Skeletal muscle tissue (tissue), 4 donors: ENCODE data around the gene MMAB. TPM values are rescaled to one million over a fixed set of nuclear protein-coding genes. Genes with fewer than 3 reads are reported as not detected.

Source experiments
- H3K27ac ChIP-seq: one replicate; pipeline ENCODE4 v1.7.0; 2013; ENCODE audit warnings: mild to moderate bottlenecking, low read depth, low read length, inconsistent platforms
- H3K27me3 ChIP-seq, 3 donors: one replicate each; pipeline ENCODE4 v1.7.0; 2013; ENCODE audit warnings: low read length in 3 of 3; ENCODE audit not compliant: control insufficient read depth in 3 of 3, insufficient read depth in 3 of 3
- H3K36me3 ChIP-seq, 3 donors: one replicate each; pipeline ENCODE4 v1.7.0; 2013; ENCODE audit warnings: low read length in 3 of 3; ENCODE audit not compliant: control insufficient read depth in 3 of 3, insufficient read depth in 3 of 3
- H3K4me1 ChIP-seq, 3 donors: one replicate each; pipeline ENCODE4 v1.7.0; 2013; ENCODE audit warnings: low read length in 3 of 3, mild to moderate bottlenecking in 3 of 3; ENCODE audit not compliant: control insufficient read depth in 3 of 3, insufficient read depth in 3 of 3
- H3K4me3 ChIP-seq, 3 donors: one replicate each; pipeline ENCODE4 v1.7.0; 2013; ENCODE audit warnings: low read length in 3 of 3
- H3K9ac ChIP-seq, 3 donors: one replicate each; pipeline ENCODE4 v1.7.0; 2013; ENCODE audit warnings: low read length in 3 of 3, mild to moderate bottlenecking in 3 of 3, moderate library complexity in 2 of 3, low read depth in 1 of 3
- H3K9me3 ChIP-seq, 3 donors: one replicate each; pipeline ENCODE4 v1.7.0; 2013; ENCODE audit warnings: low read length in 3 of 3; ENCODE audit not compliant: control insufficient read depth in 3 of 3
- total RNA-seq: library from RNA; depleted of rRNA; stranded (reverse); fragments of >200 nt; gene quantifications from one replicate; pipeline ENCODE4 v1.2.3, GENCODE V29; 2014
- donor health status: Osteomylitis.

MMAB gene
- total RNA-seq, 1 donor from 2014 or later, result 18.3 TPM

DNA sequence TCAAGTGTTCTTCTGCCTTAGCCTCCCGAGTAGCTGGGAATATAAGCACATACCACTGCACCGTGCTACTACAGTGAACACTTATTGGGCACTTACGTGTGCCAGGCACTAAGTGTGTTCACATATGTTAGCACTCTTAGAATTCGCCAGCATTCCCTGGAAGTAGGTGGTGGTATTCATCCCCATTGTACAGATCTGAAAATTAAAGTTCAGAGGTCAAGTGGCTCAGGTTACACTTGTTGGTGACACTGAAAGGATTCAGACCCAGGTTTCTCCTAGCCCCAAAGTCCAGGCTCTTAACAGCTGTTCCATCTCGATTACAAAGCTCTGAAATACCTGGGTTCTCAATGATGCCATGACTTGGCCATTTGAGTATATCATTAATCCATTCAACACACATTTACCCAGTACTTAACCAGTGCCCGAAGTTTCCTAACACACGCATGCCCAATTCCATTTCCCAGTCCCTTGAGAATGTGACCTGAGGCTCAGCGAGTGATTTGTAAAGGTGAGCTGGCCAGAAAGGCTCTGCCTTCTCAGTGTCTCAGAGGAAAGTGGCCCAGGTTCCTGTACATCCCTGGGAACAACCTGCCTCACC lies 5.1 kb upstream of the MMAB start:
- no peaks in the 10 kb centered on the region for H3K9me3 ChIP-seq
- peaks cover 41 to 56% (median 52%) of the 10 kb centered on the region in 3 donors for H3K36me3 ChIP-seq
- no peak overlapping the region for H3K9ac ChIP-seq
- H3K4me3 ChIP-seq, result no peak overlapping the region
- H3K4me1 ChIP-seq, result peaks cover 10 to 16% (median 15%) of the 10 kb centered on the region in 3 donors
- H3K27ac ChIP-seq, result no peak overlapping the region
- H3K27me3 ChIP-seq, result no peaks in the 10 kb centered on the region

- H3K27me3 ChIP-seq, result no peaks in the 10 kb centered on the region
- no peak overlapping the region for H3K27ac ChIP-seq
- peaks cover 41 to 53% (median 52%) of the 10 kb centered on the region in 3 donors for H3K36me3 ChIP-seq
- H3K4me3 ChIP-seq, result no peak overlapping the region
- H3K9me3 ChIP-seq, result no peaks in the 10 kb centered on the region
- no peak overlapping the region for H3K9ac ChIP-seq
- peaks cover 17 to 24% (median 18%) of the 10 kb centered on the region in 3 donors for H3K4me1 ChIP-seq
Observed at GRCh38 chr12:109577311-109577710, 4.0 kb upstream of the MMAB start.

DNA sequence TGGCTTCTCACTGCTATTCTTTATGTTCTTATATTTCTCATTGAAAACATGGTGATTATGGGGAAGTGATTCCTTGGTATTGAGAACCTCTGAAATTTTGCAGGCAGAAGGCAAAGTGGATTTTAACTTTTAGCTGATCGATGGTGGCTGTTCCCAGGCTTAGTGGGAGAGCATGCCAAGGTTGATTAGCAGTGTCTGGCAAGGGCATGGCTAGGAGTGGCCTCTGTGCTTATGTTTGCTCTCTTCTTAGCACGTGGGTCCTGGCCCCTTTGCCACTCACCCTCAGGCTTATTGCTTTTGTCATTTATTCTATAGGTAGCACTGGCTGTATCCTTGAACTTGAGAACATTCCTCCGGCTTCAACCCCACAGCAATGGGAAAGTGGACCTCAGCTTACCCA lies 2.4 kb upstream of the MMAB start:
- no peaks in the 10 kb centered on the region for H3K9me3 ChIP-seq
- peaks cover 17 to 24% (median 18%) of the 10 kb centered on the region in 3 donors for H3K4me1 ChIP-seq
- no peaks in the 10 kb centered on the region for H3K27me3 ChIP-seq
- peaks cover 40 to 41% (median 40%) of the 10 kb centered on the region in 3 donors for H3K36me3 ChIP-seq
- H3K27ac ChIP-seq, result no peak overlapping the region
- H3K9ac ChIP-seq, result no peak overlapping the region
- no peak overlapping the region for H3K4me3 ChIP-seq

- peaks cover 17 to 24% (median 18%) of the 10 kb centered on the region in 3 donors for H3K4me1 ChIP-seq
- H3K9me3 ChIP-seq, result no peaks in the 10 kb centered on the region
- H3K27ac ChIP-seq, result peak overlapping the region; percentile 85
- H3K4me3 ChIP-seq, result peak overlapping the region; percentile 72 to 99 (median 93)
- peaks cover 30 to 39% (median 37%) of the 10 kb centered on the region in 3 donors for H3K36me3 ChIP-seq
- H3K9ac ChIP-seq, result peak overlapping the region; percentile 72 to 91 (median 89)
- no peaks in the 10 kb centered on the region for H3K27me3 ChIP-seq
Observed at GRCh38 chr12:109573914-109574244, 575 bp upstream of the MMAB start.

GRCh38 chr12:109572506-109572845 lies 828 bp downstream of the MMAB start:
- Histone ChIP-seq H3K36me3 (peaks cover 27 to 33% (median 32%) of the 10 kb centered on the region in 3 donors), H3K27me3 (no peaks in the 10 kb centered on the region), H3K27ac (peak overlapping the region; percentile 85), H3K4me3 (peak overlapping the region; percentile 84 to 99 (median 95)), H3K9ac (peak overlapping the region; percentile 82 to 90 (median 85)), H3K4me1 (peaks cover 17 to 24% (median 18%) of the 10 kb centered on the region in 3 donors), H3K9me3 (no peaks in the 10 kb centered on the region)

- Histone ChIP-seq H3K9me3 (no peaks in the 10 kb centered on the region), H3K27ac (no peak overlapping the region), H3K36me3 (peaks cover 26 to 37% (median 29%) of the 10 kb centered on the region in 3 donors), H3K9ac (no peak overlapping the region), H3K27me3 (no peaks in the 10 kb centered on the region), H3K4me1 (peaks cover 17 to 24% (median 18%) of the 10 kb centered on the region in 3 donors), H3K4me3 (no peak overlapping the region)
Observed at GRCh38 chr12:109571773-109572505, 1.4 kb downstream of the MMAB start.

DNA sequence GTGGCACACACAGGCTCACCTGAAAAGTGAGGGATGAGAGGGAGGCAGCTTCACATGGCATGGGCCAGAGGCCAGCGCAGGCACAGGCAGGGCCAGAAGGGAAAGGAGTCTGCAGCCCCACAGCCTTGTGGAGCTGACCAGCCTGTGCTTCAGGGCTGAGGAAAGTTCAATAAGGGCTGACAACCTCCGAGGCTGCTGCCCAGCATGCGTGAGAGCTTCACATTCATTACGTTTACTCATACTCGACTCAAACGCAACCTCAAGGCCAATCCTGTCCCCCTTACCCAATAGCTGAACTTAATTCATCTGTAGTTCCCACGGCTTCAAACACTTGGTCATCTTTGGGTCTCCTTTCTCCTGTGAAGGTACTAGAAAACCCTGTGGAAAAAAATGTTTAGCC lies 4.8 kb downstream of the MMAB start:
- no peaks in the 10 kb centered on the region for H3K27me3 ChIP-seq
- no peak overlapping the region for H3K9ac ChIP-seq
- peaks cover 8 to 13% (median 9%) of the 10 kb centered on the region in 3 donors for H3K4me1 ChIP-seq
- H3K27ac ChIP-seq, result no peak overlapping the region
- no peaks in the 10 kb centered on the region for H3K9me3 ChIP-seq
- H3K36me3 ChIP-seq, result peaks cover 28 to 53% (median 43%) of the 10 kb centered on the region in 3 donors
- no peak overlapping the region for H3K4me3 ChIP-seq

DNA sequence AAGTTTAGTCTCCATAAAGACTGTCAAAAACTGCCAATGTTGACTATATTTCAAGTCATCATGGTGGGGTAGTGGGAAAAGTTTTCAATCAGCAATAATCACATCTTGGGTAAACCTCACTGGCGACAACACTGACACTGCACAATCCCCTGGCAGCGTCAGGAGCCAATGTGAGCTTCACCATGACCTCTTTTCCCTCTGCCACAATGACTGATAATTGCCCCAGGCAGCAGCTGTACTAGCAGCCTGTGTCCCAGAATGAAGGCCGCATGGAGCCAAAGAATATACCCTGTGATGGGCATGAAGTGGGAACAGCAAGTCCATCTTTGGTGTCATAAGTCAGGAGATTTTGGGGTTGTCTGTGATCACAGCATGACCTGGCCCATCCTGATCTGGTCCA lies 5.3 kb downstream of the MMAB start:
- Histone ChIP-seq H3K36me3 (peaks cover 33 to 58% (median 45%) of the 10 kb centered on the region in 3 donors), H3K27ac (no peak overlapping the region)

DNA sequence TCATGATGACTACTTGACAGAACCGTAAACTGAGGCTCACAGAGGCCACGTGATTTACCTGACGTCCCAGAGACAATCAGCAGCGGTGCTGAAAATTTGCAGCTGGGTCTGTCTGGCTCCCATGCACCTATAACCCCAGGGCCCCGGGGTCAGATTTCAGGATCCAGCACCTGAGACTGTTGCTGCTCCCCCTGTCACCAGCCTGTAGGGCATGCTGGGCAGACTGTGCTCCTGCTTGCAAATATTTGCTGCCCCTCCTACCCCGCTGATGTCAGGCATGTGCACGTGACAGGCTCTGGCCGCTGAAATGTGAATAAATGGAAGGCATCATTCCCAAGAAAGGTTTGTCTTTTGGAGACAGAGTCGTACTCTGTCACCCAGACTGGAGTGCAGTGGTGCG lies 6.0 kb downstream of the MMAB start:
- H3K9me3 ChIP-seq, result no peaks in the 10 kb centered on the region
- H3K36me3 ChIP-seq, result peaks cover 36 to 65% (median 52%) of the 10 kb centered on the region in 3 donors
- no peak overlapping the region for H3K9ac ChIP-seq

More for the DNA sequence above, 5.3 kb downstream of the MMAB start:
- no peak overlapping the region for H3K9ac ChIP-seq
- H3K9me3 ChIP-seq, result no peaks in the 10 kb centered on the region
- peaks cover 7 to 14% (median 9%) of the 10 kb centered on the region in 3 donors for H3K4me1 ChIP-seq
- H3K4me3 ChIP-seq, result no peak overlapping the region
- H3K27me3 ChIP-seq, result no peaks in the 10 kb centered on the region

DNA sequence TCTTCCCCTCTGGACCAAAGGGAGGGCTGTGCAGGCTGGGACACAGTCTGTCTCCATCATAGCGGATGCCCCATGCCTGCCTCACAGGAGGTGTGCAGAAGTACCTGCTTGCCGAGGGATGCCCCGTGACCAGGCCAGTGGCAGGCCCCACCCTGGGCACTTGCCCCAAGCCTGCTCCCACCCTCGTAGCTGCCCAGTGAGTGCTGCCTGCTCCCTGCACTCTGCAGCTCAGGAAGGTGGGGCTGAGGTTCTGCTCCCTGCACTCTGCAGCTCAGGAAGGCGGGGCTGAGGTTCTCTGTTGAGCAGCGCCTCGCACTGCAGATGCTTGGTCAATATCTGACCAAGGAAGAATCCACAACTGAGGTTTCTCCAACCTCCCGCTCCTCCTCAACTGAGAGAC lies 6.9 kb downstream of the MMAB start:
- H3K4me3 ChIP-seq, result no peak overlapping the region
- H3K36me3 ChIP-seq, result peaks cover 39 to 67% (median 59%) of the 10 kb centered on the region in 3 donors
- peaks cover 0 to 8% (median 5%) of the 10 kb centered on the region in 3 donors for H3K4me1 ChIP-seq
- no peak overlapping the region for H3K27ac ChIP-seq
- H3K9ac ChIP-seq, result no peak overlapping the region
- no peaks in the 10 kb centered on the region for H3K27me3 ChIP-seq
- no peaks in the 10 kb centered on the region for H3K9me3 ChIP-seq

More for the DNA sequence above, 6.0 kb downstream of the MMAB start:
- H3K27me3 ChIP-seq, result no peaks in the 10 kb centered on the region
- H3K4me1 ChIP-seq, result peaks cover 0 to 8% (median 5%) of the 10 kb centered on the region in 3 donors
- no peak overlapping the region for H3K27ac ChIP-seq
- H3K4me3 ChIP-seq, result no peak overlapping the region
